PC-3 (cell line): Measurements from ENCODE around the gene VSTM2B.

Experiments used
- CTCF ChIP-seq: fragments of 300-600 bp; sonication (generic); conservative IDR thresholded peaks from 2 replicates; pipeline ENCODE4 v1.5.1; 2017; ENCODE audit warnings: antibody characterized with exemption, low read depth, mild to moderate bottlenecking, low read length
- EZH2 ChIP-seq: fragments of 300-600 bp; sonication (generic); IDR thresholded peaks from one replicate; pipeline ENCODE4 v1.6.1; 2017; ENCODE audit warnings: antibody characterized with exemption, mild to moderate bottlenecking, low read length; ENCODE audit not compliant: unreplicated experiment
- EZH2phosphoT487 ChIP-seq: fragments of 300-600 bp; sonication (generic); IDR thresholded peaks from 2 replicates; pipeline ENCODE4 v1.6.1; 2018; ENCODE audit warnings: mild to moderate bottlenecking, antibody characterized with exemption, low read length, borderline replicate concordance

- TF ChIP-seq CTCF (no peak), EZH2phosphoT487 (no peak), EZH2 (no peak)
Measured at GRCh38 chr19:29479941-29480340, 45.9 kb upstream of the VSTM2B start.
